Peyer's patch (tissue), 4 donors: Measurements from ENCODE around the gene TCP11X2.
"Not testable (repeated sequence)": the region's sequence is repeated elsewhere in the genome, so short reads cannot be mapped to it uniquely, and the experiment has no call there.

Experiments
- POLR2A ChIP-seq, 2 donors: fragments of 450-650 bp; IDR thresholded peaks; one replicate each; pipeline ENCODE4 v1.5.1; 2017; ENCODE audit warnings: antibody characterized with exemption in 2 of 2, mild to moderate bottlenecking in 2 of 2, moderate library complexity in 2 of 2
- TF ChIP-seq, protein P1 (sequence below), 6 experiments: fragments of 450-650 bp in 4 of 6; fragments of 200-600 bp in 2 of 6; sonication (generic) in 1 of 6; IDR thresholded peaks; one replicate each; pipeline ENCODE4 v1.5.1; 2017 to 2019; ENCODE audit warnings: antibody characterized with exemption in 6 of 6, mild to moderate bottlenecking in 3 of 6, moderate library complexity in 1 of 6

DNA sequence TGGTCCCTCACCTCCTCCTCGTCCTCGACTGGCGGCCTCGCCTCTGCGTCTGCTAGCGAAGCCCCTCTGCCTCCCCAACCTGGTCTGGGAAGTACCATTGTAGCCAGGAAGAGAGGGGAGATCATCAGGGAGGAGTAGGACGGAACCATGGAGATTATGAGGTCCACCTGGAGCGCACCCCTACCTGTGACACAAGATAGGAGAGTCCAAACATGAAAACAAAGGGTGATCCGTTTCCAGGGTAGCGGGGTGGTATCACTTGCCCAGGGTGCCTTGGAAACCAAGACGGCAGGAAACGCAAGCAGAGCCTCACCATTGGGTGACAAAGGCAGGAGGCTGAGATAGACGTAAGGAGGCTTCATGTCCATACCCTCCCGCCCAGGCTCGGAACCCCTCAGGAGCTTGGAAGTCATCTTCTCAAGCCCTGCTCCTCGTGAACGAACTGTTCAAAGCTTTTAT lies at the start of gene TCP11X2:
- TF ChIP-seq, protein P1, sequence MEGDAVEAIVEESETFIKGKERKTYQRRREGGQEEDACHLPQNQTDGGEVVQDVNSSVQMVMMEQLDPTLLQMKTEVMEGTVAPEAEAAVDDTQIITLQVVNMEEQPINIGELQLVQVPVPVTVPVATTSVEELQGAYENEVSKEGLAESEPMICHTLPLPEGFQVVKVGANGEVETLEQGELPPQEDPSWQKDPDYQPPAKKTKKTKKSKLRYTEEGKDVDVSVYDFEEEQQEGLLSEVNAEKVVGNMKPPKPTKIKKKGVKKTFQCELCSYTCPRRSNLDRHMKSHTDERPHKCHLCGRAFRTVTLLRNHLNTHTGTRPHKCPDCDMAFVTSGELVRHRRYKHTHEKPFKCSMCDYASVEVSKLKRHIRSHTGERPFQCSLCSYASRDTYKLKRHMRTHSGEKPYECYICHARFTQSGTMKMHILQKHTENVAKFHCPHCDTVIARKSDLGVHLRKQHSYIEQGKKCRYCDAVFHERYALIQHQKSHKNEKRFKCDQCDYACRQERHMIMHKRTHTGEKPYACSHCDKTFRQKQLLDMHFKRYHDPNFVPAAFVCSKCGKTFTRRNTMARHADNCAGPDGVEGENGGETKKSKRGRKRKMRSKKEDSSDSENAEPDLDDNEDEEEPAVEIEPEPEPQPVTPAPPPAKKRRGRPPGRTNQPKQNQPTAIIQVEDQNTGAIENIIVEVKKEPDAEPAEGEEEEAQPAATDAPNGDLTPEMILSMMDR (IDR thresholded peaks at IDR 0.05), result not testable (repeated sequence)
- TF ChIP-seq POLR2A (IDR thresholded peaks at IDR 0.05), result not testable (repeated sequence)
